Loucy (cell line): ENCODE results near the gene PTHLH.

Experiments
- EZH2phosphoT487 ChIP-seq: fragments of 200-600 bp; IDR thresholded peaks from 2 replicates; pipeline ENCODE4 v1.6.1; 2018; ENCODE audit warnings: antibody characterized with exemption, mild to moderate bottlenecking, moderate library complexity, borderline replicate concordance
- TF ChIP-seq, protein P1 (sequence below): fragments of 200-600 bp; sonication (generic); conservative IDR thresholded peaks from 2 replicates; pipeline ENCODE4 v1.5.1; 2014; ENCODE audit warnings: mild to moderate bottlenecking, antibody characterized with exemption, low read length

DNA sequence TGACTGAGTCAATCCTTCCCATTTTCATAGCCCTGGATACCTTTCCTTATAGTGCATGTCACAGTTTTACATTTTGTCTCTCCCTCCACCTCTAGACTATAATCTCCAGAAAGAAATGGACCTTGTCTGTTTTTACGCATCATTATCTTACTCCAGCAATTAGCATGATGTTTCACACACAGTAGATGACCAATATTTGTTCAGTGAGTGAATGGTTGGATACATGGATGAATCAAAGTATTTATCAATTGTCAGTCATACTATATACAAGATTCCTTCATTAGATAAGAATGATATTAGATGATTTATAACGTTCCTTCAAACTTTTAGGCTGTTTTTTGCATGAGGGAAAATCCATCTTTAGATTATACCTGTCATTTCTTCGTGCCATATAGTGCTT is 61.1 kb downstream of the PTHLH start:
- TF ChIP-seq, protein P1, sequence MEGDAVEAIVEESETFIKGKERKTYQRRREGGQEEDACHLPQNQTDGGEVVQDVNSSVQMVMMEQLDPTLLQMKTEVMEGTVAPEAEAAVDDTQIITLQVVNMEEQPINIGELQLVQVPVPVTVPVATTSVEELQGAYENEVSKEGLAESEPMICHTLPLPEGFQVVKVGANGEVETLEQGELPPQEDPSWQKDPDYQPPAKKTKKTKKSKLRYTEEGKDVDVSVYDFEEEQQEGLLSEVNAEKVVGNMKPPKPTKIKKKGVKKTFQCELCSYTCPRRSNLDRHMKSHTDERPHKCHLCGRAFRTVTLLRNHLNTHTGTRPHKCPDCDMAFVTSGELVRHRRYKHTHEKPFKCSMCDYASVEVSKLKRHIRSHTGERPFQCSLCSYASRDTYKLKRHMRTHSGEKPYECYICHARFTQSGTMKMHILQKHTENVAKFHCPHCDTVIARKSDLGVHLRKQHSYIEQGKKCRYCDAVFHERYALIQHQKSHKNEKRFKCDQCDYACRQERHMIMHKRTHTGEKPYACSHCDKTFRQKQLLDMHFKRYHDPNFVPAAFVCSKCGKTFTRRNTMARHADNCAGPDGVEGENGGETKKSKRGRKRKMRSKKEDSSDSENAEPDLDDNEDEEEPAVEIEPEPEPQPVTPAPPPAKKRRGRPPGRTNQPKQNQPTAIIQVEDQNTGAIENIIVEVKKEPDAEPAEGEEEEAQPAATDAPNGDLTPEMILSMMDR = no peak
- TF ChIP-seq EZH2phosphoT487 = no peak
